ENCODE results near the gene GIT2.
"Not testable (repeated sequence)": the region's sequence is repeated elsewhere in the genome, so short reads cannot be mapped to it uniquely, and the experiment has no call there.

The GIT2 gene

DNA sequence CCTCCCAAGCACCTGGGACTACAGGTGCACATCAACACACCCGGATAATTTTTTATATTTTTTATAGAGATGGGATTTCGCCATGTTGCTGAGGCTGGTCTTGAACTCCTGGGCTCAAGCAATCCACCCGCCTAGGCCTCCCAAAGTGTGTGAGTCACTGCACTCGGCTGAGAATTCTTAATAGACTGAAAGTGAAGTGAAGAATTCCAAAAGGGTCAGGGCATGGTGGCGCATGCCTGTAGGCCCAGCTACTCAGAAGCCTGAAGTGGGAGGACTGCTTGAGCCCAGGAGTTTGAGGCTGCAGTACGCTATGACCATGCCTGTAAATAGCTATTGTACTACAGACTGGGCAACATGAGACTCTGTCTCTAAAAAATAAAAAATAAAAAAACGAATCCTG lies 52.4 kb downstream of the GIT2 start:
- DNase-seq = no peak

DNA sequence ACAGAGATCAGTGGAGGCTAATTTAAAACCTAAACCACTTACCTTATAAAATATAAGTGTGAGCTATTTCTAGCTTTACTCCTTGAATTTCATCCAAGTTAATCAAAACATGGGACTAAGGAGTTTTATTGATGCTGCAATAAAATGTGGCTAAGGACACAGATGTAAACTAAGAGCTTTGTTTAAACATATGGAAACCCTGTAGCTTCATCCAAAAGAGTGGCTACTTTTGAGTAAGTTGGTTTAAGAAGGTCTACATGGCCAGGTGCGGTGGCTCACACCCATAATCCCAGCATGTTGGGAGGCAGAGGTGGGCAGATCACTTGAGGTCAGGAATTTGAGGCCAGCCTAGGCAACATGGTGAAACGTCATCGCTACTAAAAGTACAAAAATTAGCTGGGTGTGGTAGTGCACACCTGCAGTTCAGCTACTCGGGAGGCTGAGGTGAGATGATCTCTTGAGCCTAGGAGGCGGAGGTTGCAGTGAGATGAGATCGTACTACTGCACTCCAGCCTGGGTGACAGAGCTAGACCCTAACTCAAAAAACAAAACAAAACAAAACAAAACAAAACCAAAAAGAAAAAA lies 55.7 kb downstream of the GIT2 start:
- DNase-seq = no peak

DNA sequence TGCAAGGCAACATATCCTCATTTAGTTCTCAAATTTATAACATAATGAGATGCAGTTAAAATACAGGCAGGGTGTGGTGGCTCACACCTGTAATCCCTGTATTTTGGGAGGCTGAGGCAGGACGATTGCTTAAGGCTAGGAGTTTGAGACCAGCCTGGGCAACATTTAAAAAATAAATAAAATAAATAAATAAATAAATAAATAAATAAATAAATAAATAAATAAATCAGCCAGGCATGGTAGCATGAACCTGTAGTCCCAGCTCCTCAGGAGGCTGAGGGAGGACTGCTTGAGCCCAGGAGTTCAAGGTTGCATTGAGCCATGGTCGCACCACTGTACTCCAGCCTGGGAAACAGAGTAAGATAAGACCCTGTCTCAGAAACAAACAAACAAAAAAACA lies 56.7 kb downstream of the GIT2 start:
- no peak for DNase-seq

DNA sequence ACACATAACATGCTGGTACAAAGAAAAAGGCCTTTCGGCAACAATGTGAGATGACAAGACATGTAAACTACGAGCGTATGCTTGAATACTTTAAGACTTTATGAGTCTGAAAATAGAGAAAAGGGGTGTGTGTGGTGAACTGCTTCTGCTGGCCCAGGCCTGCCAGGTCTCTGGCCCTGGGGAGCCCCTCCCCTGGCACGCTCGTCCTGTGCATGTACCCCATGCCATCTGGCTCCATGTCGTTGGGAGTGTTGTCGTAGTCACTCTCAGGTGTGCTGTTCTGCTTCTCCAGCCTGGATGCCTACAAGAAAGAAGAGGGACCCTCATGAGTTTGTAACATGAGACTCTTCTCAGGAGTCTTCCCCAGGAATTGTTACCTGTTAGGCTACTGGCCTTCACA lies 57.2 kb downstream of the GIT2 start:
- DNase-seq = no peak

DNA sequence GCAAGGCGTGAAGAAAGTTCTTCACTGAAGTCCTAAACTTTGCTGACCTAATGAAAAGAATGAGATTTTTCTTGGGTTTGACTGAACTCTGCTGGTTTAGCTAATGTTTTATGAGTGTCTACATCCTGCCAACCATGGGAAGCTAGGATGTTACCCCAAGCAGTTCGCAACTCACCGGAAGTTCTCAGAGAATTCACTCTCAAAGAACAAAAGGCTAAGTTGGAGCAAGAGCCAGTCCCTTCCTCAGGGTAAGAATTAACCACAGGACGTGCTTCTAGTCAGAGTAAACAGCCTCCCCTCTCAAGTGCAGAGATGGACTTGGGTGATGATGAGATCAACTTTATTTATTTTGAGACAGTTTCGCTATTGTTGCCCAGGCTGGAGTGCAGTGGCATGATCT lies 58.8 kb downstream of the GIT2 start:
- DNase-seq = no peak

DNA sequence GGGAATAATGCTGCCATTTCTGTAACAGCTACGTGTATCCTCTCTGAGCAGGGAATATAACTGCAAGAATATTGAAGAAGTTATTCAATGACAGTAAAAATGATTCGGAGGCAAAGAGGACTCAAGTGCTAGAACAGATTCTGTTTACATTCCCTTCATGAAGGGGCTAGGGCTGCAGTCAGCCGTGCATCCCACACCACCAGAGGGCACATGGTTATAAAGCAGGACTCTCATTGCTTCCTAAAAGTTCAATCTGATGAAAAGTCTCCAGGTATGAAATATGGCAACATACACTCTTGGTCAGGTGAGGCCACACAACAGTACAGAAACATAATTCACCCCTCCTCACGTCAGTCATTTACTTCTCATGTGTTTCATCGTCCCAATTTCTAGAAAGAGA lies 62.1 kb downstream of the GIT2 start:
- no peak for DNase-seq

DNA sequence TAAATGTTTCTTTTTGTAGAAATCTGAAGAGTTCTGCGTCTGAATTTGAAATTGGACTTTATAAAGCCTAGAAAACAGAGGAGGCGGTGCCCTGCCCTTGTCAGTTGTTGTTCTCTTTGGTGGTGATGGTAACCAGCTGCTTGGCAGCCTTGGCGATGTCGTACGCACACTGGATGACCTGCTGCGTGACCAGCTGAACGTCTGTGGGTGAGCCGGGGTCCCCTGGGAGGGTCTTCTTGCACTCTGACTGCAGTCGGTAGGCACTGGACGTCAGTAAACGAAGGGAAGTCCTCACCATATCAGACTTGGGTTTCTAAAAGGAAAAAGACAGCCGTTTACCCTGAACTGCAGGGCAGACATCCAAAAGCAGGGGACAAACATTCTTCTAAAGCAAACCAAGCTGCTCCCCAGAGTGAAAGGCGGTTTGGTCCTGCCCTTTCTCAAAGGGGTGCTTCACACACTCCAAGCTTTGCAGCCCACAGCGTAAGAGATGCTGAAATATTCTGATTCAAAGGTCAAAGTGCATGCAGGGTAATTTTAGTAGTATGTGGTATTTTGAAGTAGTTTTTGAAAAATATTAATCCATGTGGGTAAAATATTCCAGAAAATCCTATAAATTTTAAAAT lies 63.2 kb downstream of the GIT2 start:
- no peak for DNase-seq

DNA sequence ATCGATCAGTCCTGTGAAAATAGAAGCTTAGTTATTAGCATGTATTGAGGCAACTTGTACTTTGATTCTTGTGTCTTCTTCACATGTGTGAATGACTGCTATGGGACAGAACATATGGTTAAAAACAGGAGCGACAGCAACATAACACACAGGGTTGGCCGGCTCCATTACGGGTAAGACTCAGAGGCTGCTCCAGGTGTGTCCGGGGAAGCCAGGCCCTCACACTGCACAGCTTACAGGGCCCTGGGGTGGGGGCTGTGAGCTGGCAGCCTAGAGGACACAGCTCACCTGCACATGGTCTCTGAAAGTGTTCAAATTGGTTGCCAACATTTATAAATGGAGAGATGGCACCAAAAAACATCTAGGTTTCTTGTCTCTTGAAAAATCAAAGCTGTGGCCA lies 65.0 kb downstream of the GIT2 start:
- DNase-seq = no peak

DNA sequence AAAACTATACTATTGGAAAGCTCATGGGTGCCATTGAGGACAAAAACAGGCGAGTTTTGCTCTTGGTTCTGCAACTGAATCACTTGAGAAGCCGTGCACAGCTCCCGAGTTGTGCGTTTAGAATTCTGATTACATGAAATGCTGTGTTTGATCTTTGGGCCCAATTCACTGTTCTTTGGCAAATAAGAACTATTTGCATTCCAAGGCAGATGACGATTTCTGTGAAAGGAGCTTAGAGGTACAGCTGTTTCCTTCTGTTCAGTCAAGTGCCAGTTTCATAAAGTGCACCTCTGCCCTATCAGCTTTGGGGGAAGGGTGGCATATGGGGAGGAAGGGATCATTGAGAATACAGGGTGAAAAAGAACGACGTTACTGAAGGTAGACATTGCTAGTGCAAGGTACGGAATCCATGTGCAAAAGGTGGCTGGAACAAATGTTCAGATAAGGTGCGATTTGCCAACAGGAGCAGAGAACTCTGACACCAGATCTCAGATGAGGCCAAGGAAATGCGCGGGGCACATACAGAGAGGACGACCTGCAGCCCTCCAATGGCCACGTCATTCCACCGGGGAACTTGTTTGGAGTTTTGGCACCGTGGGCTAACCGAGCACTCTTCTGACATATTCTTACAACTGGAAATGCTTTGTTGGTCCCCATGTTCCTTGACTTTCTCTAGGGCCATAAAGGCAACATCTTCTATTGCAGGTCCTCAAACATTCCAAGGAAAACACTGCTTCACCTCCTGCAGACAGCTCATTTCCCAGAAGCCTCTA lies 66.0 kb downstream of the GIT2 start:
- no peak for DNase-seq

DNA sequence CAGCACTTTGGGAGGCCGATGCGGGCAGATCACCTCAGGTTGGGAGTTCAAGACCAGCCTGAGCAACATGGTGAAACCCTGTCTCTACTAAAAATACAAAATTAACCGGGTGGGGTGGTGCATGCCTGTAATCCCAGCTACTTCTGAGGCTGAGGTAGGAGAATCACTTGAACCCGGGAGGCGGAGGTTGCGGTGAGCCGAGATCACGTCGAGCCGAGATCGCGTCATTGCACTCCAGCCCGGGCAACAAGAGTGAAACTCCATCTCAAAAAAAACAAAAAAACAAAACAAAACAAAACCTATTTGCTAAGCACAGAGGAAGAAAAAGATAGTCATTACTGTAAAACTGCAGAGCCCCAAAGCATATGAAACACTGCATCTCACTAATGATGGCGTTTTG lies 66.8 kb downstream of the GIT2 start:
- DNase-seq = not testable (repeated sequence)

DNA sequence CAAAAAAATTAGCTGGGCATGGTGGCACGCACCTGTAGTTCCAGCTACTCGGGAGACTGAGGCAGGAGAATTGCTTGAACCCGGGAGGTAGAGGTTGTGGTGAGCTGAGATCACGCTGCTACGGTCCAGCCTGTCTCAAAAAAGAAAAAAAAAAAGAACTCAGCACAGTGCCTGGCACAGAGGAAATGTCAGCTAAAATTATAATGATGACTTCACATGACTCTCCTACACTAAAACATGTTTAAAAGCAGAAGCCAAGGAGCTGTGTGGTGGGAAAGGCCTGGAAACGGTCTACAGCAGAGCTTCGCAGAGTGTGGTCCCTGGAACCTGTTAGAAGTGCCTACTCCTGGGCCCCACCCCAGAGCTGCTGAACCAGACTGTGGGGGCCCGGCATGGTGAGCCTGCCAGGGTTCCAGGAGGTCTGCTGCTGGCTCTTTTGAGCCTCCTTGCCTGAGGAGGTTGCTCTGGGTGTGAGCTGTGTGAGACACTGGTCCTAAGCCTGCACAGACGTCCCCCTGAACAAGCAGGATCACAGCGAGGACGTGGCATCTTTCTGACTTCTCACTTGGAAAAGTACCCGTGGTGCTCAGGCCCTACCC lies 68.0 kb downstream of the GIT2 start:
- no peak for DNase-seq

DNA sequence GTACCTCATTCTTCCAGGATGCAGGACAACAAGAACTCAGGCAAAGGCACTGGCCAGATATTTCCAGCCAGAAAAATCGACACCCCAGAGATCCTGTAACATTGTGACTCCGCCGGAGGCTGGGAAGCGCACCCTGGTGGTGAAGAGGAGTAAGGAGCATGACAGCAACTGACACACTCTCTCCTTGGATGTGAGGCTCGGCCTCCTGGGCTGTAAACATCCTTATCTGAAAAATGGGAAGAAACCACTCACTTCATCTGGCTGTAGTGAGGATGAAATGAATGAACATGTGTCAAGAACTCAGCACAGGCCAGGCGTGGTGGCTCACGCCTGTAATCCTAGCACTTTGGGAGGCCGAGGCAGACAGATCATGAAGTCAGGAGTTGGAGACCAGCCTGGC lies 68.5 kb downstream of the GIT2 start:
- peak; percentile 6 to 44 for DNase-seq

DNA sequence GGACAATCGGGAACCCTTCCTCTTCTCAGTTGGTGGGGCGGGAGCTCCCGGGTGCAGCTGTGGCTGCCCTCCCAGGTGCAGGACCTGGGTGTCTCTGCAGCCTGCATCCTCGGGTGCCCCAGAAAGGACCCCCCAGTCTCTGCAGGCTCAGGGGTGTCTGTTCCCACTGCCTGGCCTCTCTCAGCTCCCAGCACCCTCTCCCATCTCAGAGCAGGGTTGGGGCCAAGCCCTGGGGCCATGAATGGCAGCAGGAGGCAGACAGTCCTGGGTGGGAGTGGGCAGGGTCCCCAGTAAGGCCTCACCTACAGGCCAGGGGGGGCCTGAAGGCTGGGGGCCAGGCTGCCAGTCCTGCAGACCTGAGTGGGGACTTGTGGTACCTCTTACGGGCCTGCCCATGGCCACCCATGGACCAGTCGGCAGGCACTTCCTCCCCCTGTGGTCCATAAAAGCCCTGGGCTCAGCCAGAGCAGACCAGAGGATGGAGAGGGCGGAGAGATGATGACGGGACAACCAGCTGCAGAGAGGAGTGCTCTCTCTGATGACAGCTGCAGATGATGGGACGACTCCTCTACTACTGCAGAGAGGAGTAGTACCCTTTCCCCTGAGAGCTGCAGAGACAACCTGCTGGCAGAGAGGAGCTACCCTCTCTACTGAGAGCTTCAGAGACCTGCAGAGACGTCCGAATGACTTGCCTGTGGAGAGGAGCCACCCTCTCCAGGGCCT lies 69.5 kb downstream of the GIT2 start:
- no peak for DNase-seq

DNA sequence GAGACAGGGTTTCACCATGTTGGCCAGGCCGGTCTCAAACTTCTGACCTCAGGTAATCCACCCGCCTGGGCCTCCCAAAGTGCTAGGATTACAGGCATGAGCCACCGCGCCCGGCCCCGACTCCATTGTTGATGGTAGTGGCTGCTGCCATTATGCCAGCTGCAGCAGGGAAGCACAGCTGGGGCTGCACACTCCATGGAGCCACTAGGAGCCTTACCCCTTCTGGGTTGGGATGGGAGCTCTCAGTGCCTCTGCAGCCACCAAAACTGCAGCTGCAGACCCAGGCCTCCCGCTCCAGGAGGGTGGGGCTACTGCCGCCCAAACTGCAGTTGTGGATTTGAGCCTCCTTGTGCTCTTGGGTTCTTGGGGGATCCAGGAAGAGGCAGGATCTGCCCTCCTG lies 70.2 kb downstream of the GIT2 start:
- no peak for DNase-seq

DNA sequence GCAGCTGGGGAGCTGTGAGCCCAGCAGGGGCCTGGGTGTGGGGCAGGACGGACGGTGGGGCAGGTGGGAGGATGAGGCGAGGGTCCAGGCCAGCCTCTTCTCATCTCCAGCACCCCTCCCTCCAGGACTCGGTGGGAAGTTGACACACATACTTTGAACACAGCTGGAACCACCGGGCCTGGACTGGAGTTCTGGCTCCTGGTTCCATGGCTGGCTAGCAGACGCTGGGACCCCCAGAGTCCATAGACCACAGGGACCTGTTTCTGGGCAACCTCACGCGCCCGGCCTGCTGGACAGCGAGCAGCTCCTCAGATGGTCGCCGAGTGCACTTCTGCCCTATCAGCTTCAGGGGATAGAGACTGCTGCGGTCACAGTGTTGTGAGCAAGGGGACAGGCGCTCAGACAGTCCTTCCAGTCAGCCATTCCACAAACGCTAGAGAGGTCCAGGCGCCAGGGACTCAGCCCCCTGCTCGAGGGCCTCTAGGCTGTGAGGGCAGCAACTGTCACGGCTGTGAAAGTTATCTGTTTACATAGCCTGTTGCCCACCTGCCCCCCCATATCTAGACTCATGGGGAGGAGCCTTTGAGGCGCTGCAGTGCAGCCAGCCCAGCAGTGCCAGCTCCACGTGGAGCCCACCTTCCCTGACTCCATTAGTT lies 70.9 kb downstream of the GIT2 start:
- DNase-seq = no peak

DNA sequence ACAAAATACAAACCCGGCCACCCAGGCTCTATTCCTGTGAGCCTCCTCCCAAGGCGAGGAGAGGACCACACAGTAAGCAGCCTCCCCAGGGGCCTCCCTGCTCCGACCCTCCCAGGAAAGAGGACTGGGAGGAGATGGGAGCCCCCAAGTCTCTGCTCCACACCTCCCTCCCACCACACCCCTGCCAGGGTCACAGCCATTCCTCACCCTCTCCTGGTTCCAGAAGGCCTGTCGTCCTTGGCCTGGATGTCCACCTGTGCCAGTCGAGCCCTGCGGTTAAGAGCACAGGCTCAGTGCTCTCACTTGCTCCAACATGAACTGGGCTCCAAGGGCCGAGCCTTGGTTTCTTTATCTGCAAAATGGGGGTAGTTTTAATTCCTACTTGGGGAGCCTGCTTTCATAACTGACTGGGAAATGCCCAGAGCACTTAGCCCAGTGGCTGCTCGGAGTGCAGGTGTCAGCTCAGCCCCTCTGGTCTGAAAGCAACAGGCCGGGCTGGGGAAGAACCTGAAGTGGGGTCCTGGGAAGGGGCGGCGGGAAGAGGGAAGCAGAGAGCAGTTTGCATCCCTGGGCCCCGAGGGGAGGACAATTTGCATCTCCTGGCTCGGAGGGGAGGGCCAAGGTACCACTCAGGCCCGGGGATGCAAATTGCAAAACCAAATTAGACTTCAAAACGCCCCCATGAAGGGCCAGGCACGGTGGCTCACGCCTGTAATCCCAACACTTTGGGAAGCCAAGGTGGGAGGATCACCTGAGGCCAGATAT lies 72.5 kb downstream of the GIT2 start:
- DNase-seq = no peak

DNA sequence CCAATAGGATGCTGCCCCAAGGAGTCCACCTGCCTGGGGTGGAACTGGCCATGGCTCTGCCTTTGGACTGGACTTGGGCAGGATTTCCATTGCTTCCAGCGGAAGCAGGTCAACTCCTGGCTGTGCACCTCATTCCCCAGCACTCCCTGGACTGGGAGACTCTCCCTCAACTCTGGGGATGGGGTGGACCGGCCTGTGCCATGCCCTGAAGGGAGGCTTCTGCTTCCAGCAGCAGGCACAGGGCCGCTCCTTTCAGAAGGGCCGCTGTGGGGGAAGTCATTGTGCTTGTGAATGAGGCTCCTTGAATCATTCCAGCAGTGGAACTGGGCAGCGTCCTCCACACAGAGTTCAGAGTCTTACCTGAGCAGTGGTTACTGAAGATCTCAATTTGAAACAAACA lies 73.1 kb downstream of the GIT2 start:
- no peak for DNase-seq

DNA sequence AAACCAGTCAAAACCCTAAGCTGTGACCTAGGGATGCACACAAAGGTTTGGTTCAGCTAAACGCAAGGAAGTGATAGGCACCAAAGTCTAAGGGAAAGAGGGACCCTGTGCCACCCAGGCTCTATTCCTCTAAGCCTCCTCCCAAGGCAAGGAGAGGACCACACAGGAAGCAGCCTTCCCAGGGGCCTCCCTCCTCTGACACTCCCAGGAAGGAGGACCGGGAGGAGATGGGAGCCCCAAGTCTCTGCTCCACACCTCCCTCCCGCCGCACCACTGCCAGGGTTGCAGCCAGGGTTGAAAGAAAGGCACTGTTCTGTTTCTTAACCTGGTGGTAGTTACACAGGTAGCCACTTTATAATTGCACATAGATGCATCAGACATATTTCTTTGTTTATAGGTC lies 74.2 kb downstream of the GIT2 start:
- no peak for DNase-seq

DNA sequence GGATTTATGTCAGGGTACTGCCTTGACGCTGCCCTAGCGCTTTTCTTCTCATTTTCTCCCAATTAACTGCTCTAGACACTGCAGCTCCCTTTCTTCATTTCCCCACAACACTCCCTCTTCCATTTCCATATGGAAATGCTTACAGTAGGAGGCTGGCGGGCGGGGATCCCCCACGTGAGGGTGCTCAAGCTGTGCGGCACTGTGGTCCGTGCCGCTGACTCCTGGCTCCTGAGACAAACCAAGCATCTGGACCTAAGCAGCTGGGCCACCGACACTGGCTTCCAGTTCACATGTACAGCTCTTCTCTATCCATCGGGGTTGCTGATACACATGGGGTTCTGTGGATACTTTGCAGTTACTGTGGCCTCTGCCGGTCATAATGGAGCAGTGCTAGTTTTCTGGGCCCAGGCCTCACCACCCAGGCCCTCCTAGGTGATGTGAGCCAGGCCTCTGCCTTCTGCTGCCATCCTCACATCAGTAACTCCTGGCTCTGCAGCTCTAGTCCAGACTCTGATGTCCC lies 75.8 kb downstream of the GIT2 start:
- no peak for DNase-seq

DNA sequence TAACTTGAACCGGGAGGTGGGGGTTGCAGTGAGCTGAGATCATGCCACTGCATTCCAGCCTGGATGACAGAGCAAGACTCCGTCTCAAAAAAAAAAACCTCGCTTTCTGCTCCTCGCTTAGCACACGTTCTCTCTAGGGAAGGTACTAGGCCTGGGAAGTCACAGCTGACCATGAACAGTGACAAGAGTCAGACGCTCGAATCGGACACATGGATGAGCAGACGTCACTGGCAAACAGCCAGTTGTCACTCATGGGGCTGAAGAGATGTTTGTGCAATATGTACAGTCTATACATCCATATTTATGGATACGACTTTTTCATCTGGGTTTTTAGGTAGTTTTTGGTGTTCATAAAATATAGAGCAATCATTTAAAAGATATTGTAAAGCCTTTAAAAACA lies 76.7 kb downstream of the GIT2 start:
- DNase-seq = no peak

DNA sequence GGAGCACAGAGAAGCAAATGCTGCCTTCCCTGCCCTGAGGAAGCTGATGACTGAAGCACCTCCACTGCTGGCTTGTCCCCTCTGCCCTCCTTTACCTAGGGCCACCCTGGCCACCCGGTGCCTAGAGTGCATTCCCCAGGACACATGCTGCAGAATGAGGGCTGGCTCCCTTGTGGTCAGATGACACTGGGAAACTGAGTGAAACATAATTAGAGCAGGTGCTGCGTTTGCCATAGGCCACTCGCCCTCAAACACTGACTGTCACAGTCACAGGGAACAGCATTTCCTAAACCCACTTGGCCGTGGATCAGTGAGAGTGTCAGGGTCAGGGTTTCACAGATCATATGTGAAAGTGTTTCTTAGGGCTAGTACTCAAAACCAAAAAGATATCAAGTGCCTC lies 80.1 kb downstream of the GIT2 start:
- DNase-seq = no peak
